ENCODE measurements around the gene COL8A2. TPM values are rescaled to one million over a fixed set of nuclear protein-coding genes. Genes with fewer than 3 reads are reported as not detected.

COL8A2 gene
- total and polyA plus RNA-seq, 7 experiments from 2014 or later, result 0.05 to 2.5 (median 0.20) TPM; not detected in 3

- H3K4me3 Mint-ChIP-seq, result peak overlapping the region in 9 of 10 donors; percentile 22 to 81 (median 65)
- no peaks in the 10 kb centered on the region for H3K36me3 Mint-ChIP-seq
- H3K4me1 Mint-ChIP-seq, result peaks cover 16 to 30% (median 23%) of the 10 kb centered on the region in 7 donors
- DNase-seq (no peak), ATAC-seq (no peak)
- peaks cover 0 to 11% of the 10 kb centered on the region in 2 donors for H3K27me3 ChIP-seq (ENCODE audit: control insufficient read depth in 2 of 2, insufficient read depth in 2 of 2, low read length in 2 of 2)
- H3K36me3 ChIP-seq (ENCODE audit: control insufficient read depth in 2 of 3, insufficient read depth in 3 of 3, low read length in 3 of 3), result no peaks in the 10 kb centered on the region
- ChIA-PET POLR2A (no interaction called here), CTCF (no interaction called here)
- H3K9me3 Mint-ChIP-seq, result peaks cover 0 to 1% (median 0%) of the 10 kb centered on the region in 11 donors
- H3K27me3 Mint-ChIP-seq, result peaks cover 38 to 46% (median 40%) of the 10 kb centered on the region in 5 donors
- H3K27ac Mint-ChIP-seq, result peak overlapping the region in 1 of 9 donors; percentile 52
- intact Hi-C loops (cut with micrococcal nuclease), result no loop called here
- peaks cover 0 to 15% of the 10 kb centered on the region in 2 donors for H3K4me1 ChIP-seq (ENCODE audit: control insufficient read depth in 2 of 2, insufficient read depth in 2 of 2, low read length in 2 of 2)
- no peak overlapping the region for H3K4me3 ChIP-seq (ENCODE audit: low read length)
- H3K27ac ChIP-seq (ENCODE audit: low read depth, low read length), result no peak overlapping the region
- H3K9me3 ChIP-seq (ENCODE audit: control insufficient read depth in 2 of 3, low read length in 3 of 3), result no peaks in the 10 kb centered on the region
Observed at GRCh38 chr1:36124404-36125128, 456 bp downstream of the COL8A2 start.

DNA sequence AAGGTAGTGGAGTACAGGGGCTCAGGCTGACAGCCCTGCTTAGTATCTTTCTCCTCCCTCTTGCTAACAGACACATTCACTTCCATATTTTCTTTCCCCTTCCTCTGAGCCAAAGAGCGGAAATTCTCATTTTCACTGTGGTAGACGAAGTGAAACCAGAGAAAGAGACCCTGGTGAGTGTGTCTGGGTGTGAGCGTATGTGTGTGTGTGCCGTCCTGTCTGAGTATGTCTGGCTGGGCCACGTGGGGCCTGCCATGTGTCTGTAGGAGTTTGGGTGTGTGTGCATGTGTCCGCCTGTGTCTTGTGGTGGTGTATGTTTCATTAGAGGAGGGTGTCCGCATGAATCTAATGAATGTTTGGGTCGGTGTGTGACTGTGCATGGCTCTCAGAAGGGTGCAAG lies 1.7 kb downstream of the COL8A2 start:
- no peak overlapping the region for H3K27ac ChIP-seq (ENCODE audit: low read depth, low read length)
- peaks cover 0 to 1% (median 0%) of the 10 kb centered on the region in 11 donors for H3K9me3 Mint-ChIP-seq
- peaks cover 38 to 49% (median 40%) of the 10 kb centered on the region in 5 donors for H3K27me3 Mint-ChIP-seq
- ATAC-seq (peak; percentile 83), DNase-seq (no peak)
- CTCF ChIA-PET, result interaction anchor here (1.2 kb wide), 1 partner anchor 10 kb away, joined by 4 read pairs; no protein-coding TSS in a partner anchor
- H3K36me3 Mint-ChIP-seq, result no peaks in the 10 kb centered on the region
- H3K27me3 ChIP-seq (ENCODE audit: control insufficient read depth in 2 of 2, insufficient read depth in 2 of 2, low read length in 2 of 2), result peaks cover 0 to 11% of the 10 kb centered on the region in 2 donors
- intact Hi-C loops (cut with micrococcal nuclease), result no loop called here
- POLR2A ChIA-PET, result no interaction called here
- H3K4me3 ChIP-seq (ENCODE audit: low read length), result no peak overlapping the region
- no peaks in the 10 kb centered on the region for H3K36me3 ChIP-seq (ENCODE audit: control insufficient read depth in 2 of 3, insufficient read depth in 3 of 3, low read length in 3 of 3)
- H3K4me3 Mint-ChIP-seq, result peak overlapping the region in 9 of 10 donors; percentile 4 to 81 (median 40)
- H3K9me3 ChIP-seq (ENCODE audit: control insufficient read depth in 2 of 3, low read length in 3 of 3), result no peaks in the 10 kb centered on the region
- H3K27ac Mint-ChIP-seq, result peak overlapping the region in 3 of 9 donors; percentile 1 to 21 (median 4)
- H3K4me1 Mint-ChIP-seq, result peaks cover 16 to 30% (median 23%) of the 10 kb centered on the region in 7 donors
- peaks cover 0 to 15% of the 10 kb centered on the region in 2 donors for H3K4me1 ChIP-seq (ENCODE audit: control insufficient read depth in 2 of 2, insufficient read depth in 2 of 2, low read length in 2 of 2)

DNA sequence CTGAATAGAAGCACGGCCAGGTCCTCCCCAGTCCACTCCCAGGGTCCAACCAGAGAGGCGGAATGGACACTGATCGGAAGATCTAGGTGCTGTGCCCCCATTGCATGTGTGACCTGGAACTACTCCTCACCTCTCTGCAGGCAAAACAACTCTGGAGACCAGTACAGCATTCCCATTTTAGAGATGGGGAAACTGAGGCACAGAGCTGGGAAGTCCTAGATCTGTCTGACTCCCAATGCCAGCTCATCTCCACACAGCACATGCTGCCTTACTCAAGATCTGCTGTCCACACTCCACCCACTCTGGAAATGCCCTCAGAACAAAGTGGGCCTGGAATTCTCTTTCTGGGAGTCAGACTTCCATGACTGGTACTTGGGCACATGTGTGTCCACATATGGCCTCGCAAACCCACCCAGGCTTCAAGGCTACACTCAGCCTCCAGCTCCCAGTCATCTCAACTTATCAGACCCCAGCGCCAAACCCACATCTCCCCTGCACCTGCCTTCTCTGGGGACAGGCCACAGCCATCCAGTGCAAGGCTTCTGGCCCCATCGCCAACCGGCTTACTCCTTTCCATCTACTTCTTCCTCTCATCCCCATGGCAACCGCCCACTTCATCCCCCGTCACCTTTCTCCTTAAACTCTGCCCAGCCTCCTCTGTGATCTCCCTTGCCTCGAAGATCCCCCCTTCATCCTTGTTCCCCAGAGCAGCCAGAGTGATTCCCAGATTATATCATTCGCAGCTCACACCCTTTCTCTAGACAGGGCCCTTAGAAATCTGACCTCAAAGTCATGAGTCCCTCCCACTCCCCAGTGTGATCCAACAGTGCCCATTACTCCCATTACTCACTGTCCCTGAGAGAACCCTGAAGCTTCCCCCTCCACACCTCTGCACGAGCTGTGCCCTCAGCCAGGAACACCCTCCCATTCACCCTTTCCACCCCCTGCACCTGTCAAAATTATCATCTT lies 2.7 kb downstream of the COL8A2 start:
- Histone ChIP-seq H3K36me3 (ENCODE audit: control insufficient read depth in 2 of 3, insufficient read depth in 3 of 3, low read length in 3 of 3) (no peaks in the 10 kb centered on the region), H3K9me3 (ENCODE audit: control insufficient read depth in 2 of 3, low read length in 3 of 3) (no peaks in the 10 kb centered on the region), H3K4me1 (ENCODE audit: control insufficient read depth in 2 of 2, insufficient read depth in 2 of 2, low read length in 2 of 2) (peaks cover 0 to 15% of the 10 kb centered on the region in 2 donors), H3K27me3 (ENCODE audit: control insufficient read depth in 2 of 2, insufficient read depth in 2 of 2, low read length in 2 of 2) (peaks cover 0 to 11% of the 10 kb centered on the region in 2 donors), H3K27ac (ENCODE audit: low read depth, low read length) (no peak overlapping the region), H3K4me3 (ENCODE audit: low read length) (no peak overlapping the region)
- Mint-ChIP-seq H3K4me3 (peak overlapping the region in 2 of 10 donors; percentile 42 to 44), H3K36me3 (no peaks in the 10 kb centered on the region), H3K9me3 (peaks cover 0 to 1% (median 0%) of the 10 kb centered on the region in 11 donors), H3K27me3 (peaks cover 38 to 49% (median 40%) of the 10 kb centered on the region in 5 donors), H3K4me1 (peaks cover 16 to 30% (median 23%) of the 10 kb centered on the region in 7 donors), H3K27ac (peak overlapping the region in 2 of 9 donors; percentile 3 to 26)
- ATAC-seq (no peak), DNase-seq (no peak)
- intact Hi-C loops (cut with micrococcal nuclease), result no loop called here
- ChIA-PET CTCF (interaction anchor here (1.2 to 1.7 kb wide), 2 partner anchors 11 to 12 kb away, joined by 4 to 7 read pairs; no protein-coding TSS in a partner anchor), POLR2A (interaction anchor here (0.9 kb wide), 1 partner anchor 12 kb away, joined by 5 read pairs; no protein-coding TSS in a partner anchor)

- intact Hi-C loops (cut with micrococcal nuclease), result no loop called here
- H3K4me3 Mint-ChIP-seq, result no peak overlapping the region
- POLR2A ChIA-PET, result interaction anchor here (0.6 to 1.1 kb wide), 2 partner anchors 11 to 144 kb away, joined by 3 read pairs; no protein-coding TSS in a partner anchor
- ATAC-seq (no peak), DNase-seq (no peak)
- H3K27me3 Mint-ChIP-seq, result peaks cover 28 to 34% (median 30%) of the 10 kb centered on the region in 5 donors
- Histone ChIP-seq H3K4me3 (ENCODE audit: low read length) (no peak overlapping the region), H3K4me1 (ENCODE audit: control insufficient read depth in 2 of 2, insufficient read depth in 2 of 2, low read length in 2 of 2) (peaks cover 0 to 8% of the 10 kb centered on the region in 2 donors), H3K27me3 (ENCODE audit: control insufficient read depth in 2 of 2, insufficient read depth in 2 of 2, low read length in 2 of 2) (peaks cover 0 to 8% of the 10 kb centered on the region in 2 donors), H3K36me3 (ENCODE audit: control insufficient read depth in 2 of 3, insufficient read depth in 3 of 3, low read length in 3 of 3) (no peaks in the 10 kb centered on the region), H3K9me3 (ENCODE audit: control insufficient read depth in 2 of 3, low read length in 3 of 3) (no peaks in the 10 kb centered on the region), H3K27ac (ENCODE audit: low read depth, low read length) (no peak overlapping the region)
- no peak overlapping the region for H3K27ac Mint-ChIP-seq
- CTCF ChIA-PET, result interaction anchor here (0.6 kb wide), 1 partner anchor 77 kb away, joined by 3 read pairs; no protein-coding TSS in a partner anchor
- H3K4me1 Mint-ChIP-seq, result peaks cover 5 to 16% (median 11%) of the 10 kb centered on the region in 7 donors
- H3K9me3 Mint-ChIP-seq, result peaks cover 0 to 3% (median 0%) of the 10 kb centered on the region in 11 donors
- H3K36me3 Mint-ChIP-seq, result no peaks in the 10 kb centered on the region
Observed at GRCh38 chr1:36119456-36119855, 5.6 kb downstream of the COL8A2 start.

- no peak overlapping the region for H3K27ac ChIP-seq (ENCODE audit: low read depth, low read length)
- Mint-ChIP-seq H3K4me3 (no peak overlapping the region), H3K4me1 (peaks cover 5 to 14% (median 7%) of the 10 kb centered on the region in 7 donors), H3K36me3 (no peaks in the 10 kb centered on the region), H3K9me3 (peaks cover 0 to 3% (median 0%) of the 10 kb centered on the region in 11 donors), H3K27me3 (peaks cover 20 to 26% (median 23%) of the 10 kb centered on the region in 5 donors), H3K27ac (no peak overlapping the region)
- DNase-seq (no peak), ATAC-seq (no peak)
- H3K4me1 ChIP-seq (ENCODE audit: control insufficient read depth in 2 of 2, insufficient read depth in 2 of 2, low read length in 2 of 2), result peaks cover 0 to 8% of the 10 kb centered on the region in 2 donors
- CTCF ChIA-PET, result interaction anchor here (0.6 kb wide), 1 partner anchor 78 kb away, joined by 3 read pairs; no protein-coding TSS in a partner anchor
- intact Hi-C loops (cut with micrococcal nuclease), result no loop called here
- H3K9me3 ChIP-seq (ENCODE audit: control insufficient read depth in 2 of 3, low read length in 3 of 3), result no peaks in the 10 kb centered on the region
- POLR2A ChIA-PET, result interaction anchor here (1.1 to 1.5 kb wide), 3 partner anchors 8 to 10 kb away, joined by 3 to 4 read pairs (median 3); no protein-coding TSS in a partner anchor
- H3K4me3 ChIP-seq (ENCODE audit: low read length), result no peak overlapping the region
- H3K27me3 ChIP-seq (ENCODE audit: control insufficient read depth in 2 of 2, insufficient read depth in 2 of 2, low read length in 2 of 2), result peaks cover 0 to 8% of the 10 kb centered on the region in 2 donors
- H3K36me3 ChIP-seq (ENCODE audit: control insufficient read depth in 2 of 3, insufficient read depth in 3 of 3, low read length in 3 of 3), result no peaks in the 10 kb centered on the region
Observed at GRCh38 chr1:36118447-36119204, 6.4 kb downstream of the COL8A2 start.

All from naive thymus-derived CD4-positive, alpha-beta T cell (primary cell).